HG03469 (cell line): ENCODE results near the gene EMILIN3.

Experiments
- ATAC-seq: cut with Tn5 transposase; IDR thresholded peaks from one replicate; pipeline ENCODE4 v1.9.1; 2021; ENCODE audit warnings: mild to moderate bottlenecking, moderate library complexity, moderate number of reproducible peaks; ENCODE audit not compliant: unreplicated experiment

EMILIN3 gene

GRCh38 chr20:41349943-41350342 is 16.7 kb downstream of the EMILIN3 start:
- no peak for ATAC-seq

GRCh38 chr20:41349266-41349665 is 17.4 kb downstream of the EMILIN3 start:
- no peak for ATAC-seq

GRCh38 chr20:41348430-41349172 is 18.0 kb downstream of the EMILIN3 start:
- no peak for ATAC-seq

GRCh38 chr20:41347523-41348429 is 18.8 kb downstream of the EMILIN3 start:
- ATAC-seq: no peak

GRCh38 chr20:41345729-41346067 is 20.9 kb downstream of the EMILIN3 start:
- ATAC-seq: no peak

- ATAC-seq: no peak
Observed at GRCh38 chr20:41344938-41345728, 21.5 kb downstream of the EMILIN3 start.

GRCh38 chr20:41344477-41344876 is 22.1 kb downstream of the EMILIN3 start:
- no peak for ATAC-seq

GRCh38 chr20:41342474-41343464 is 23.8 kb downstream of the EMILIN3 start:
- ATAC-seq: no peak

- no peak for ATAC-seq
Observed at GRCh38 chr20:41340327-41341055, 26.1 kb downstream of the EMILIN3 start, which contains the start of gene LPIN3. Gene LPIN3, plus strand, starts transcription at chr20:41340821. Its CDS starts 4,983 bp downstream, at chr20:41345804.

GRCh38 chr20:41339957-41340326 is 26.7 kb downstream of the EMILIN3 start:
- peak; percentile 71 for ATAC-seq

GRCh38 chr20:41336711-41337492 is 29.7 kb downstream of the EMILIN3 start:
- no peak for ATAC-seq

GRCh38 chr20:41335591-41335990 is 31.0 kb downstream of the EMILIN3 start:
- no peak for ATAC-seq

GRCh38 chr20:41334443-41335421 is 31.9 kb downstream of the EMILIN3 start:
- ATAC-seq: no peak

GRCh38 chr20:41334036-41334435 is 32.6 kb downstream of the EMILIN3 start:
- no peak for ATAC-seq

- no peak for ATAC-seq
Observed at GRCh38 chr20:41331731-41332130, 34.9 kb downstream of the EMILIN3 start.

GRCh38 chr20:41330941-41331340 is 35.7 kb downstream of the EMILIN3 start:
- ATAC-seq: no peak

- no peak for ATAC-seq
Observed at GRCh38 chr20:41330343-41330720, 36.3 kb downstream of the EMILIN3 start.
